T-helper 22 cell (primary cell): ENCODE measurements around the gene CHST13.
A peak's percentile ranks its signal among the peaks of the same experiment; 100 is the strongest.

Source experiments
- DNase-seq: peaks from one replicate; pipeline ENCODE4 v3.0.0-alpha.2; 2020; ENCODE audit warnings: low read depth

The CHST13 gene

GRCh38 chr3:126523745-126524428 is at the start of gene CHST13:
Gene CHST13, plus strand, starts transcription at chr3:126524155. Its CDS starts 178 bp downstream, at chr3:126524333.
- DNase-seq: no peak

- no peak for DNase-seq
These were observed 49.2 kb upstream of the CHST13 start for GRCh38 chr3:126474498-126475412.

- DNase-seq: peak; percentile 88
These were observed 48.4 kb upstream of the CHST13 start, which contains the start of gene ZXDC for GRCh38 chr3:126475413-126476114. Gene ZXDC, minus strand, starts transcription at chr3:126475891. Its CDS starts 26 bp downstream, at chr3:126475865.

- DNase-seq: no peak
These were observed 47.5 kb upstream of the CHST13 start for GRCh38 chr3:126476166-126477060.

DNA sequence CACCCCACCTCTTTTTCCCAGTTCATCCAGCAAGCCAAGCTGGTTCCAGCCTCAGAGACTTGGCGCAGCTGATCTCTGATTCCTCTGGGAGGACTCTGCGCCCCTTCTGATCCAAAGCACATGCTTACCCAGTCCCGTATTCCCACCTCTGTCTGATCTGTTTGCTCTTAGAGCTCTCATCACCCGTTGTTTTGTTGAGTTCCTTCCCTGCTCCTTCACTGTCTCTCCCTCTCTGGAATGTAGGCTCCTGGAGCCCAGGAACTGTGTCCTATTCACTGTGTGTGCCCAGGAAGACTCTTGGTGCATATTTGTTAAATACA is 46.9 kb upstream of the CHST13 start:
- no peak for DNase-seq

DNA sequence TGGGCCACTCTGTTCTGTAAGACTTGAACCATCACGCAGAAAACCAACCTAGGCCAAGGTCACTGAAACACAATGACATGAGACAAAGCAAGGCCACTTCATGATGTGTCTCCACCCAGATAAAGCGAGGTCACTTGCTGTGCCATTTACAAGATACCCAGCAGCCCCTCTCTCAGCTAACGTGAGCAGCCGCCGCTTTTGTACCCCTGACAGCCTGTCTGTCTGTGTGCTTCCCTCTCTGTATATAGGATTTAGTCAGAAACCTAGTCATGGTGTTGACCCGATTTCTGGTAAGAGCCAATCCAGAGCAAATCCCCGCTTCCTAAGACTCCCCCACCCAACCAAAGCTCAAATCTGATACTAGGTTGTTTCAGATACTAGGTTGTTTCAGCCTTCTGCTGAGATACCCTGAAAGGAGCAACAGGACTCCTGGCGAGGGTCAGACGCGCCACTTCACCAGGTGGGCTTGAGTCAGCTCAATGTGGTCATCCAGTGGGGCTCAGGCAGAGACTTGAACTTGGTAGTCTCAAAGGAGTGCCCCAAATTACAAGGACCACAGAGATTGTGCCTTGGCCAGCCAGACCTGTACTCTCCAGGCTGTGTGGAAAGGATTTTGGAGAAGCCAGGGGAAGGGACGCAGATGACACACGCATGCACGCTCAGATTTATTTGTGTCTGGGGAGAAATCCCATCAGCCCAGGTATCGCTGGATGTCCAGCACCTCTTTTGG is 45.2 kb upstream of the CHST13 start:
- DNase-seq: no peak

DNA sequence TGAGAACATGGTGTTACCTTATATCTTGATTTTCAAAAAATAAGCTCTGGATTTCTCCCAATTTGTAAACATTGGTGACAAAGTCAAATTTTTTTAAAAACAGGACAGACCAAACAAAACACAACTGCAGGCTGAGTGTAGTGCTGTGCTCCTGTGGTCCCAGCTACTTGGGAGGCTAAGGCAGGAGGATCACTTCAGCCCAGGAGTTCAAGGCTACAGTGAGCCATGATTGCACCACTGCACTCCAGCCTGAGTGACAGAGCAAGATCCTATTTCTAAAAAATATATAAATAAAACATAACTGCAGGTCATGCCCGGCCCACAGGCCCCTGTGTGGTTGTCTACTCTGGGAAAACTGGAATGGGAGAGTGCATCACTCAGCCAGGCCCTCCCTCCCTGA is 44.3 kb upstream of the CHST13 start:
- no peak for DNase-seq

GRCh38 chr3:126480206-126480605 is 43.7 kb upstream of the CHST13 start:
- no peak for DNase-seq

- no peak for DNase-seq
These were observed 43.1 kb upstream of the CHST13 start for GRCh38 chr3:126480861-126481260.

DNA sequence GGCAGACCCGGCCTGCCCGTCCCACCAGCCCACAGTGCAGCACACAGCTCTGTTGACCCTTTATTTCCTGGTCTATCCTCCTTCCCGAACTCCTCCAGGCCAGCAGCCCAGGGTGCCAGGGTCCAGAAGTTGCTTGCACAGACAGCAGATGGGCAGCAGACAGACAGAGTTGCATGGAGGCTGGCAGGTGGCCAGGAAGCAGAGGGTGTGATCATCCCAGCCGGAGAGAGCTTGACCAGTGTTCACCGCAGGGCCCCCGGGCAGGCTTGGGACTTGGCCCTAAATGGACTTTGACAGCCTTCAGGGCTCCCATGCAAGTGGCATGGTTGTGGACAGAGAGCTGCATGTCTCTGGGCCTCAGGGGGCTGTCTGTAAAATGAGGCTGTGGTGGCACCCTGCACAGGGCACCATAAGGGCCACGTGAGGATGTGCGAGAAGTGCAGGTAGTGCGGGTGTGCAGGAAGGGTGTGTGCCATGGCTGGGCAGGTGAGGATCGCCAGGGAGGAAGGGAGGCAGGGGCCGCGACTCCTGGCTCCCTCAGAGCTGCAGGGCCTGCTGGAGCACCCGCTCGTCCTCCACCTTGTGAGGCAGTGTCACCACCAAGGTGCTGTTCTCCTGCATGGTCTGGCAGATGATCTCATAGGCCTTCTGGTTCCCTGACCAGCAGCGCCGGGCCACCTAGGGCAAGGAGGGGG is 42.0 kb upstream of the CHST13 start:
- DNase-seq: no peak

DNA sequence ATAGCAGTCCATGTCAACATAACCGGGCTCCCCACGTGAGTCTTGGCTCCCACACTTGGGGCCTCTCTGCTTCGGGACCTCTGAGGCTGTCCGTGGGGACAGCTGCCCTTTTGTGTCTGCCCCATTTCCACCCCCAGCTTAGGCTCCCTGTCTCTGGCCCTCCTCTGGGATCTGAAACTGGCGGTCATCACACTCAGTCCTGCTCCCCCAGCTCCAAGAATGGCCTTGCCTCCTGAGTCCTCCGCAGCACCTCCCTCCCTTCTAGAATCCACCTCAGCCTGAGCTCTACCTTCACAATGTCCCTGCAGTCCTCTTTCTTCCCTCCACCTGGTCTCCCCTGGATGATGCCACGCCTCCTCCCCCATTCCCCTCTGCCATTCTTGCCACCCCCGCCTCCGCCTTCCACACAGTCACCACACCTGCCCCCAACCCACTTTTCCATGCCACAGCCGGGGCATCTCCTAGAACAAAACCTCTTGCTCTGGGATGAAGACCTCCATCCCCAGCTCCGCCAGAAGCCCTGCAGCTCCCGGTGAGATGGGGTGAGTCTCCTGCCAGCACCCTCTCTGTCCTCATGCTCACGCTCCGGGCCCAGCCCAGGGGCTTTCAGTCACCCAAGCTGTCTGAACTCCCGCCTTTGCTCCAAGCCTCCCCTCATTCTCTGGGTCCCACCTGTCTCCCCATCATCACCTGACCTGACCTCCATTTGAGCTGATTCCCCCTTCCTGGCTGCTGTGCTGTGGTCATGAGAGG is 41.3 kb upstream of the CHST13 start:
- no peak for DNase-seq

DNA sequence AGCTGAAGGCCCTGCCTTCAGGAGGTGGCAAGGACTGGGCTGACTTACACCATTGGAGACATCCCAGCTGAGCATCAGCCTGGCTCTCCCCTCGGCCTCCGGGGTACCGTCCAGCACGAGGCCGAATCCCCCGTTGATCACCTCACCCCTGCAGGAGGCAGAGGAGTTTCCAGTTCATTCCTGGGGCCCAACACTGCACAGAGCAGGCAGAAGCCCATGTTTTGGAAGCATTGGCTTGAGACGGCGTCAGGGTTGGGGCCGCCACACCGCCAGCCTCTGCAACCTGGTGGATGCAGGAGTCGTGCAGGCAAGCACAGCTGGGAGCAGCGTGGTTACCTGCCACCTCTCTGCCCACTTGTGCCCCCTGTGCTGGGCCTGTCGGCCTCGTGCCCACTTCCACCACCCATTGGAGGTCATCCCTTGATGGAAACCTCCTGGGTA is 40.6 kb upstream of the CHST13 start:
- DNase-seq: no peak

DNA sequence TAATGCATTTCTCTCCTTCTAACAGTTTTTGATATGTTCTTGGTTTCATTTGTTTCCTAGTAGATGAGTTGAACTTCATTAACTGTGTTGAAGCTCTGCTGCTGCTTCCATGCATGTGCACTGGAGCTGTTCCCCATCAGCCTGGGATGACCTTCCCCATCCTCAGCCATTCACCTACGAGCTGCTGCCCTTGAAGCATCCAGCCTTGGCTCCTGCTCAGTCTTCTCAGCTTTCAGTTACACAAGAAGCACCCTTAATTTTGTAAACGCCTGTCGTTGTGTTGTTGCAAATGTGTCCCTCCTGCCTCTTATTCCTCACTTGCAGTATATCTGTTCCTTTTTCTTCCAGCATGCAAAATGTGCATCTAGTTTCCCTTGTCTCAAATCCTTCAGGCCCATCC is 39.8 kb upstream of the CHST13 start:
- DNase-seq: no peak

- no peak for DNase-seq
These were observed 39.3 kb upstream of the CHST13 start for GRCh38 chr3:126484662-126485061.

DNA sequence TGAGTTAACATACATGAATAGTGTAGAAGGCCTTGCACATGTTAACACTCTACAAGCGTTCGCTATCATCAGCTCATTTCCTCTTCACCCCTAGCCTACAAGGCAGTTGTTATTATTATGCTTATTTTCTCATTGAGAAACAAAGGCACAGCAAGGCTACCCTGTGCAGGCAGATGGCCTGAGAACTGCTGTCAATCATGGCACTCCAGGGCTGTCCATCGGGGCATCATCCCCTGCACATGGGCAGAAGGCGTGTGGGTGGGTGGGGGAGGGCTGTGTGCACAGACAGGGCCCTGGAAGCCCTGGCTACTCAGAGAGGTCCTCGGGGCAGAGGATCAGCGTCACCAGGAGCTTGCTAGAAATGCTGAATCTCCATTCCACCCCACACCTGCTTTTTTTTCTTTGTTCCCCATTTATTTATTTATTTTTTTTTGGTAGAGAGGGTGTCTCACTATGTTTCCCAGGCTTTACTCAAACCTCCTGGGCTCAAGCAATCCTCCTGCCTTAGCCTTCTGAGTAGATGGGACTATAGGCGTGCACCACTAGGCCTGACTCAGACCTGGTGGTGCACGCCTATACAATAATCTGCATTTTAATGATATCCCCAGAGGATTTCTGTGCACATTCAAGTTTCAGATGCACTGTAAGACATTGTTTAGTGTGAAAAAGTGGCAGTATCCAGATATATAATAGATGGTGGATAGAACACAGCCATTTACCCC is 38.6 kb upstream of the CHST13 start:
- no peak for DNase-seq

DNA sequence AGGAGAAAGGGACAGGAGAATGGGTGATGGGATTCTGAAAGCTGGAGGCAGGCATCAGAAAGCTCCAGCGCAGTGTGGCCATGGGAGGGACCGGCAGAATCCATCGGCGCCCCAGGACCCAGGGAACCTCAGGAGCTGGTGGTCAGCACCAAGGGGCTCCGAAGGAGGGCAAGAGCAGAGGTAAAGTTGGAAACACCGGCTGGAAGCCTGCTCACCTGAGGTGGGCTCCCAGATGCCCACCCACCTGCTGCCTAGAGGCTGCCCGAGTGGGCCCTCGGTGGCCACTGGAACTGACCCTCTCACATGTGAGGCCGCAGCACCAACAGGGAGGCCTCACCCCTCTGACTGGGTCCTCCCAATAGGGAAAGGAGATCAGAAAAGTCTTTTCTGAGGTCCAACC is 38.0 kb upstream of the CHST13 start:
- DNase-seq: no peak

DNA sequence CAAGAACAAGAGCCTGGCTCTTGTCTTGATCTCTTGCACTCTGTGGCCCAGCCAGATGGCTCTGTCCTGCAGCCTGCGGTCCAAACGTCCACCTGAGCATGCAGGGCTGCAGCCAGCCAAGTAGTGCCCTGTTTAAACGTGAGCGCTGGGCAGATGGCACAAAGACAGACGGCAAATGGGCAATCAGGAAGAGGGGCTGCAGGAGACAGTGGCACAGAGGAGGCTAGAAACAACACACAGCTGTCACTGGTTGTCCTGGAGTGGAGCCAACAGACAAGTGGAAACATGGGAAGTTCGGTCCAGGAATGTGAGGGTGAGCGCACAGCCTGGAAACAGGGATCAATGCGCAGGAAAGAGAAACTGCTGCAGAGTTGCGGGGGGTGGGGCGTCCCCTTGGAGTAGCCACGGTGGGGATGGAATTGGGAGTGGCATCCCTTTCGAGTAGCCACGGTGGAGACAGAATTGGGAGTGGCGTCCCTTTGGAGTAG is 37.6 kb upstream of the CHST13 start:
- DNase-seq: no peak

DNA sequence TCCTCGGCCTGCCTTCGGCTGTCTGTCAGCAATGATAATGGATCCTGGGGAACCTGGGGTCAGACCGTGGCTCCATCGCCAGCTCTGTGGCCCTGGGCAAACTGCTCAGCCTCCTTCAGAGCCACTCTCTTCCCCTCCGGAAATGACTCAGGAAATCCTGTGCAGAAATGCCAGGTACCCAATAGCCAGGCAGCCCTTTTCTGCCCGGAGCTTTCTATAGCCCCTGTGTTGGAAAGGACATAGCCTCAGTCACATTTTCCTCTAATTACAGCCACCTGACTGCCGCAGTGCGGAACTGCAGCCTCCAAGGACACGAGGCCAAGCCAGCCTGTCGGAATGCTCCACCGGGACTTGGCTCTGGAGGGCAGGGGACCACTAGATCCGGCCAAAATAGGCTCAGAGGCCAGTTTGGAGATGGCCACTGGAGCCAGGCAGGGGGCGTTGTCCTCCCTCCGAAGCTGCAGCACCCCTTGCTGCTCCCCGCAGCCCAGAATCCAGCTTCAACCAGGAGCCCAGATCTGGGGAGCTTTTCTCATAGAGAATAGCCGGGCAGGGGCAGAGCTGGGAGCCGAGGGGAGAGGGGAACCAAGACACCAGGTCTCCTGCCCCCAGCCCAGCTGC is 36.7 kb upstream of the CHST13 start:
- no peak for DNase-seq
